HG03135 (cell line): Measurements from ENCODE around the gene SELENOW.
"Not testable (repeated sequence)": the region's sequence is repeated elsewhere in the genome, so short reads cannot be mapped to it uniquely, and the experiment has no call there.

Experiments
- ATAC-seq: cut with Tn5 transposase; IDR thresholded peaks from one replicate; pipeline ENCODE4 v1.9.1; 2021; ENCODE audit warnings: mild to moderate bottlenecking, moderate library complexity; ENCODE audit not compliant: unreplicated experiment

SELENOW gene

GRCh38 chr19:47756627-47756929 is 21.9 kb upstream of the SELENOW start:
- ATAC-seq, result no peak

DNA sequence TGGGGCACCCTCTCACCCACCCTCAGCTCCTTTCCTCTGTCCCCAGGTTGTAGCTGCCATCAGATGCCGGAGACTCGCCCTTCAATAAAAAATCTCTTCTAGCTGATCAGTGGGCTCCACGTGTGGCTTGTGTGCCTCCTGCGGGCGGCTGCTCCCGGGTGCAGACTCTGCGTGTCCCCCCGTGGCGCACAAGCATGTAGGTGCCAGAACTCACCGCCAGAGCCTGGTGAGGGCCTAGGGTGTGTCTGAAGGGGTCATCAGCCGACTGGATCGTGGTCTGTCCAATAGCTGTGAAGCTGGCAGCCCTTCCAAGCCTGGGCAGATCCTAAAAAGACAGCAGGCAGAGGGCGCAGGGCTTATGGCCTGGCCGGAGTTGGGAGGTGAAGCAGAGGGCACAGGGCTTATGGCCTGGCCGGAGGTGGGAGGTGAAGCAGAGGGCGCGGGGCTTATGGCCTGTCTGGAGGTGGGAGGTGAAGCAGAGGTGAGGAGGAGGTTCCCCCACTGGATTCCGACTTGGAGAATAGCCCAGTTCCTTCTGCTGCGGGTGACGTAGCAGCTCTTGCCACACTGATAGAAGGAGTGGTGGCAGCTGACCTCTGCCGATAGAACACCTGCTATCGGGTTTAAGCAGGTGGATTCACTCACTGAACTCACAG is 21.4 kb upstream of the SELENOW start:
- ATAC-seq, result no peak

DNA sequence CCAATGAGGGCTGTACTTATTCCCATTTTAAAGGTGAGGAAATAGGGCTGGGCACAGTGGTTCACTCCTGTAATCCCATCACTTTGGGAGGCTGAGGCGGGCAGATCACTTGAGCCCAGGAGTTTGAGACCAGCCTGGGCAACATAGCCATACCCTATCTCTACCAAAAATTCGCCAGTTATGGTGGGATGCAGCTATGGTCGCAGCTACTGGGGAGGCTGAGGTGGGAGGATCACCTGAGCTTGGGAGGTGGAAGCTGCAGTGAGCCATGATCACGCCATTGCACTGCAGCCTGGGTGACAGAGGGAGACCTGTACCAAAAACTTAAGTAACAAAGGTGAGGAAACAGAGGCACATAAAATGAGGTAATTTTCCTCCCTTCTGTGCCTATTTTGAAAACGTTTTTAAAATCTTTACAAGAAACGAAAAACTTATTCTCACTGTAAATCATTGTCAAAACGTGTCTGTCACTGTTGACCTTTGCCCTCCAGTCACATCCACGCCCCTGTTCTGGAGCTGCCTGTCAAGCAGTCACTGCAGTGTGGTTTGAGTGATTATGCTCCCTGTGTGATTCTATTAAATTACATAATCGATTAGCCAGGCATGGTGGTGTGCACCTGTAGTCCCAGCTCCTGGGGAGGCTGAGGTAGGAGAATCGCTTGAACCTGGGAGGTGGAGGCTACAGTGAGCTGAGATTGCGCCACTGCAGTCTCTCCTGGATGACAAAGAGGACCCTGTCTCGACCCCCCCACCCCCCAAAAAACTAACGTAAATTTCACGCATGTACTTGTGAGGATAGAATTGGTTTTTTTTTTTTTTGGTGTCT is 20.7 kb upstream of the SELENOW start:
- ATAC-seq, result no peak

- ATAC-seq, result no peak
These were observed 20.1 kb upstream of the SELENOW start for GRCh38 chr19:47758443-47758804.

DNA sequence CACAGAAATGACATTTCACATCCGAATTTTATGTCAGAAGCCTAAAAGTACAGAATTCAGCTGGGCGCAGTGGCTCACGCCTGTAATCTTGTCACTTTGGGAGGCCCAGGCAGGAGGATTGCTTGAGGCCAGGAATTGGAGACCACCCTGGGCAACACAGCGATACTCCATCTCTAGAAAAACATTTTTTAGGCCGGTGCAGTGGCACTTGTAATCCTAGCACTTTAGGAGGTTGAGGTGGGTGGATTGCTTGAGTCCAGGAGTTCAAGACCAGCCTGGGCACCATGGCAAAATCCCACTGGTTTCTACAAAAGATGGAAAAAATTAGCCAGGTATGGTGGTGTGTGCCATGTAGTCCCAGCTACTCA is 17.9 kb upstream of the SELENOW start:
- no peak for ATAC-seq

- no peak for ATAC-seq
These were observed 16.9 kb upstream of the SELENOW start for GRCh38 chr19:47761566-47761965.

- no peak for ATAC-seq
These were observed 16.4 kb upstream of the SELENOW start for GRCh38 chr19:47762151-47762550.

- no peak for ATAC-seq
These were observed 15.7 kb upstream of the SELENOW start for GRCh38 chr19:47762615-47763308.

DNA sequence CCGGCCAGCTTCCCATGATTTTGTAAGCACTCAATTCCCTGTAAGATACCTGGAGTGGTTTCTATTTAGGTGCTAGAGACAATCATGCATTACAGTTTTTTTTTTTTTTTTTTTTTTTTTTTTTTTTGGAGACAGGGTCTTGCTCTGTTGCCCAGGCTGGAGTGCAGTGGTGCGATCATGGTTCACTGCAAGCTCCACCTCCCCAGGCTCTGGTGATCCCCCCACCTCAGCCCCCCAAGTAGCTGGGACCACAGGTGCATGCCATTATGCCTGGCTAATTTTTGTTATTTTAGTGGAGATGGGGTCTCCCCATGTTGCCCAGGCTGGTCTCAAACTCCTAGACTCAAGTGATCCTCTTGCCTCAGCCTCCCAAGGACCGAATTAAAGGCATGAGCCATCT is 13.8 kb upstream of the SELENOW start:
- ATAC-seq, result not testable (repeated sequence)

DNA sequence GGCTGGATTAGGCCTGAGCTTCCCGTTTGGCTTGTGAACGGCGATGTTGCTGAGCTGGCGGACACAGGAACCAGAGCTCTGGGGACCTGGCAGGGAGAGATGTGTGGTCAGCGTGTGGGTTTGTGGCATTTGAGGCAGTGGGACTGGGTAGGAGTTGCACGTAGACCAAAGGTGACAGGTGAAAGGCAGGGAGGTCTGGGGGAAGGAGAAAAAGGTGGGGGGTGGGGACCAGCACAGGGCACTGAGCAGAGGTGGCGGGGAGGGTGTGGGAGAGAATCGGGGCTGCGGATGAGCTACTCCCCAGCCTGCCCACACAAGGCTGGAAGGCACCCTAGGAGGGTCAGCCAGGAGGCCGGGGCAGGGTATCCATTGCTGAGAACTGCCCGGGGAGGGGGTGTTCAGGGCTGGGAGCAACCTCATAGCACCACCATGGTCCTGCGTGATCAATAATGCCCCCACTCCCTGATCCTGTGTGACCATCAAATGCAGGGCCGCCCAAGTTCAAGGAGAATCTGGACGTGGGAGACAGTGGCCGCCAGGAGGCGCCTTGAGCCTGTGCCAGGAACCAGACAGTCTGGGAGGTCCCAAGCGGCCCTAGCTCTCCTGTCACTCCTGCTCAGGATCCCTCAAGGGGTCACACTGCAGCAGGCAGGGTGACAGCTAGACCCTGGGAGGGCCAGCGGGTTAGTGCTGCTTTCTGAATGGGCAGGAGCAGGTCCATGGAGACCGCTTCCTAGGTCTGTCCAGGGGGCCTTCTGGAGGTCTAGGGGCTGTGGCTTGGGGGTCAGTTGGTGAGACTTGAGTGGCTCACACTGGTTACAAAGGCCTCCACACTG is 12.8 kb upstream of the SELENOW start:
- ATAC-seq, result no peak

DNA sequence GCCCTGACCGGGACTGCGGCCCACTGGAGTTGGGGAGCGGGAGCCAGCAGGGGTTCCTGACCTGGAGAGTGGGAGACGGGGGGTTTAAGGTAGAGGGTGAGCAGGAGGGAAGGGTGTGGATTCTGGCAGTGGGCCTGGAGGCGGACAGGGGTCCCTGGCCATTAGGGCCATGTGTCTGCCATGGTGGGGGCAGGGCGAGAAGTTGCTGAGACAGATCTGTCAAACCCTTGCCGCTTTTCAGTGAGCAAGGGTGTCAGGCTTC is 12.2 kb upstream of the SELENOW start:
- ATAC-seq, result no peak

GRCh38 chr19:47766670-47767069 is 11.8 kb upstream of the SELENOW start:
- no peak for ATAC-seq

DNA sequence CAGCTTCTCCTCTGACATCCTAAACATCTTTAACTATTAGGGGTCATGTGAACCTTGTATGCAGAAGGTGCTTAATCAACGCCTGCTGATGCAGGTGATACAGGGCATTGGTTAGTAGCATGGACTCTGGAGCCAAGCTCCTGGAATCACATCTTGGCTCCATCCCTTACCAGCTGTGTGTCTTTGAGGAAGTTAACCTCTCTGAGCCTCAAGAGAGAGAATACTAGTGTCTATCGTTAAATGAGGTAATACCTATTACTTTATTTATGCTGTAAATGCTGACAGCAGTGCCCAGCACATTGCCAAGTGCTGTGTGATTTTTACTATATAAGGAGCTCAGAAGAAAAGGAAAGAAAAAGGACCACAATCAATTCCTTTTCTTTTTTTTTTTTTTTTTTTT is 11.2 kb upstream of the SELENOW start:
- no peak for ATAC-seq

DNA sequence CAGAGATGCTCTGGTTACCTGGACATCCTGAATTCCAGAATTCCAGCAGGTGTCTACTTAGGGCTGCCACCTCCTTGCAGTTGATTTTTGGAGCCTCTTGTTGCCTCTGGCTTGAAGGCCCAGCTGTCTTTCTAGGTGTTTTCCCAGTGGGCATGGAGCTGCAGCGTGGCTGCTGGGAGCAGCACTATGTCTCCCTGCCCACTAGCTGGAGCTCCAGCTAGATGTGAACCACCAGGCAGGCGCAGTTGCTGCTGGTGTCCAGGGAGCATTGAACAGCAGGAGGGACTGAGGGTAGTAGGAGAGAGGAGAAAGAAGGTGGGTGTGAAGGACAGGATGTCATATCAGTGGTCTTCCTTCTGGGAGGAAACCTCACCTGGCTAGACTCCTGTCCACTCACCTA is 9.9 kb upstream of the SELENOW start:
- no peak for ATAC-seq

DNA sequence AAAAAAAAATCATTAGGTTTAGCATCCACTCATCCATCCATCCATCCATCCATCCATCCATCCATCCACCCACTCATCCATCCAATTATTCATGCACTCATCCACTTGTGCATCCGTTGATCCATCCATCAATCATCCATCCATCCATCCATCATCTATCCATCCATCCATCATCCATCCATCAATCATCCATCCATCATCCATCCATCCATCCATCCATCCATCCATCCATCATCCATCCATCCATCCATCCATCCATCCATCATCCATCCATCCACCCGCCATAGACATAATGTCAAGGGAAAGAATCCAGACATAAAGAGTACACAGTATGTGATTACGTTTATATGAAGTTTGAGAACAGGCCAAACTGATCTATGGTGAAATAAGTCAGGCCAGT is 9.0 kb upstream of the SELENOW start:
- no peak for ATAC-seq

DNA sequence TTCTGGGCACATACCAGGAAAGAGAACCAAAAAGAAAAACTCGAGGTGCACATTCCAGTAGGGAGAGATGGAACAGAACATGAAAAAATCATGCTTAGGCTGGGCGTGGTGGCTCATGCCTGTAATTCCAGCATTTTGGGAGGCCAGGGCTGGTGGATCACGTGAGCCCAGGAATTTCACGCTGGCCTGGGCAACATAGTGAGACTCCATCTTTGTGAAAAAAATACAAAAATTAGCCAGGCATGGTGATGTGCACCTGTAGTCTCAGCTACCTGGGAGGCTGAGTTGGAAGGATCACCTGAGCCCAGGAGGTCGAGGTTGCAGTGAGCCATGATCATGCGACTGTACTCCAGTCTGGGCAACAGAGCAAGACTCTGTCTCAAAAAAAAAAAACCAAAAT is 7.2 kb upstream of the SELENOW start:
- not testable (repeated sequence) for ATAC-seq

DNA sequence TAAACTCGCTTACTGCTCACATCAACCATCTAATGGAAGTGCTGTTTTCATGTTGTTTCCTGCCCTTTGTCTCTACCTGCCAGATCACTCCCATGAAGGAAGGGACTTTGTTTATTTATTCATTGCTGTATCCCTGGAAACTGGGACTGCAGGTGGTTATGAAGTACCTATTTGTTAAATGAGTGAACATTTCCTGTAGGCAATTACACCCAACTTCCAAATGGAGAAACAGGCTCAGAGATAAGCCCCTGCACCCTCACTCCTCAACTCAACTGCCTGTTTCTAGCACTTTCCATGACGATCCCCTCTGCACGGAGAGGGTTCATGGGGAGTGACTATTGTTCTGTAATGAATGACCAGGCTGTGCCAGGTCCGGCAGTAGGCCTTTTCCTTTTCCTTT is 1.9 kb upstream of the SELENOW start:
- no peak for ATAC-seq

DNA sequence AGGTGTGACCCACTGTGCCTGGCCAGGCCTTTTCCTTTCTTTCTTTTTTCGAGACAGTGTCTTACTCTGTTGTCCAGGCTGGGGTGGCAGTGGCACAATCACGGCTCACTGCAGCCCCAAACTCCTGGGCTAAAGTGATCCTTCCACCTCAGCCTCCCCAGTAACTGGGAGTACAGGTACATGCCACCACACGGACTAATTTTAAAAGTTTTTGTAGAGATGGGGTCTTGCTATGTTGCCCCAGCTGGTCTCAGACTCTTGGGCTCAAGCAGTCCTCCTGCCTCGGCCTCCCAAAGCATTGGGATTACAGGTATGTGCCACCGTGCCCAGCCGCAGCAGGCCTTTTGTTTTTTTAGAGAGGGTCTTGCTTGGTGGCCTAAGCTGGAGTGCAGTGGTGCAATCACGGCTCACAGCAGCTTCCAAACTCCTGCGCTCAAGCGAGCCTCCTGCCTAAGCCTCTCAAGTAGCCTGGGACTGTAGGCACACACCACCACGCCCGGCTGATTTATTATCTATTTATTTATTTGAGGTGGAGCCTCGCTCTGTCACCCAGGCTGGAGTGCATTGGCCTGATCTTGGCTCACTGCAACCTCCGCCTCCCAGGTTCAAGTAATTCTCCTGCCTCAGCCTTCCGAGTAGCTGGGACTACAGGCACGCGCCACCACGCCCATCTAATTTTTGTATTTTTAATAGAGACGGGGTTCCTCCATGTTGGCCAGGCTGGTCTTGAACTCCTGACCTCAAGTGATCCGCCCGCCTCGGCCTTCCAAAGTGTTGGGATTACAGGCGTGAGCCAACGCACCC is 1.1 kb upstream of the SELENOW start:
- not testable (repeated sequence) for ATAC-seq

DNA sequence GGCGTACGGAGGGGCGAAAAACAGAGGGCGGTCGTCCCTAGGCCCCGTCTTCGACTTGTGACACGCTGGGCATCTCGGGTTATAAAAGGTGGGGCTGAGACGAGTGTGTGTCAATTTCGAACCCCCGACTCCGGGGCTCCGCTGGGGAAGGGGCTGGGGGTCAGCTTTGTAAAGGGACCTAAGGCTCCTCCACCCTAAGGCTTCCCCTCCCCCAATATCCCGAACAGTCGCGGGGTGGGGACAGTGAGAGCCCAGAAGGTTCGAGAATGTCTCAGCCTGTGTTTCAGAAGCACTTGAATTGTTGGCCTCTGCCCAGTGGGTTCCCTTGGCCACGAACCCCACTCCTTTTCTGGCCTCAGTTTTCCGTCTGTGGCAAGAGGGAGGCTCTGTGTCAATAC is 450 bp downstream of the SELENOW start:
- no peak for ATAC-seq

DNA sequence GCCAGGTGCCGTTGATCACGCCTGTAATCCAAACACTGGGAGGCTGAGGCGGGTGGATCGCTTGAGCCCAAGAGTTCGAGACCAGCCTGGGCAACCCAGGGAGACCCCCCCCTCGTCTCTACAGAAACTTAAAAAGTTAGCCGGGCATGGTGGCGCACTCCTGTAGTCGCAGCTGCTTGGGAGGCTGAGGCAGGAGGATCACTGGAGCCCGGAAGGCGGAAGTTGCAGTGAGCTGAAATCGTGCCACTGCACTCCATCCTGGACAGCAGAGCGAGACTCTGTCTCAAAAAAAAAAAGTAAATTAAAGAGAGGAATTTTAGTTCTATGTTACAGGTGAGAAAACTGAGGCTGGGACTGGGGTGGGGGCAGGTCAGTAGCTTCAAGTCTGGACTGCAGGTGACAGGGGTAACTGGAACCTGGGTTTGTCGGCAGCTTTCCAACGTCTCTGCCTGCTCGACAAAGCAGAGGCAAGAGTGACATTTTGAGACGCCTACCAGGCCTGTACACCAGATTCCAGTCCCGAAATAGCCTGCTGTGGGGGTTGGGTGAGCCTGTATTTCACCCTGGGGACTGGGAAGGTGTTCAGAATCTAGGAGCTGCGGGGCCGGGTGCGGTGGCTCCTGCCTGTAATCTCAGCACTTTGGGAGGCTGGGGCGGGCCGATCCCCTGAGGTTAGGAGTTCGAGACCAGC is 1.2 kb downstream of the SELENOW start:
- ATAC-seq, result no peak
